GM21390 (cell line): ENCODE results near the gene AGR2.
"Not testable (repeated sequence)": the region's sequence is repeated elsewhere in the genome, so short reads cannot be mapped to it uniquely, and the experiment has no call there.

Experiments used
- ATAC-seq: cut with Tn5 transposase; IDR thresholded peaks from one replicate; pipeline ENCODE4 v1.9.1; 2021; ENCODE audit not compliant: unreplicated experiment

The AGR2 gene

DNA sequence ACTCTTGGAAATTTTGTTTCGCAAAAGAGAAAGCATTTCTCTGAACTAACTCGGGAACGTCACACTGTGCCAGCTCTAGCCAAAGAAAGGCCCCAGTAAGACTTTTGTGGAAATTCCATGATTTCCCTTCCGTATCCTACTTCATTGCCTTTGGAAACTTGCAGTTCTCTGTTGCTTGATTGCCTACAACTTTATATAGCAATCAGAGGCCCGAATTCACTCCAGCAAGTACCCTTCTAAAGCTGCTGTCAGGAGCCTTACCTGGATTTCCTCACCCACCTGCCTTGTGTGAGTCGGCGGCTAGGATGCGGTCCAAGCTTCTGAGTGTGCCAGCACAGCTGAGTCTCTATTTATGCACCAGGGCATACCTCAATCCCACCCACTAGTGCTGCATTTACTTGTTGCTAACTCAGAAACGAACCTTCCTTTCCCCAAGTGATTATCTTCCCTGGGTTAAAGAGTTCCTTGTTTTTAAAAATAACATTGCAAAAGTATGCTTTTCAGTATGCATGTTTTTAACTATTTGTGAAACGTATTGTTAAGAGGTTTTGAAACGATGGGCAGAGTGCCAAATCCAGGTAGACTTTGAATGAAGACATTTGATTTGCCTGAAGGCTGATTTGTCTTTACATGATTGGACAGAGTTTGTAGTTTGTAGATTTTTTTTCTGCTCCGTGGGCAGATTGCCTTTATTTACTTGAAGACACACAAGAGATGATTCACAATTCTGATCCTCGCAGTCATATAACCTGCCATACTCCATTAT is at the start of gene AGR2:
TSS of gene AGR2 (minus strand) at position 326 of the 766 bp plus-strand sequence. CDS start 3,203 bp downstream, outside the sequence.
- ATAC-seq = no peak

DNA sequence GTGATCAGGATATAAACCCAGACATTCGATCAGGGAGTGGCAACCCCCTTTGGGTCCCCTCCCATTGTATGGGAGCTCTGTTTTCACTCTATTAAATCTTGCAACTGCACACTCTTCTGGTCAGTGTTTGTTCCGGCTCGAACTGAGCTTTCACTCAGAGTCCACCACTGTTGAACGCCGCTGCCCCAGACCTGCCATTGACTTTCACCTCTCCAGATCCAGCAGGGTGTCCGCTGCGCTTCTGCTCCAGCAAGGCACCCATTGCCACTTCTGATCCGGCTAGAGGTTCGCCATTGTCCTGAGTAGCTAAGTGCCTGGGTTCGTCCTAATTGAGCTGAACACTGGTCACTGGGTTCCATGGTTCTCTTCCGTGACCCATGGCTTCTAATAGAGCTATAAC is 48.4 kb upstream of the AGR2 start:
- ATAC-seq = not testable (repeated sequence)

DNA sequence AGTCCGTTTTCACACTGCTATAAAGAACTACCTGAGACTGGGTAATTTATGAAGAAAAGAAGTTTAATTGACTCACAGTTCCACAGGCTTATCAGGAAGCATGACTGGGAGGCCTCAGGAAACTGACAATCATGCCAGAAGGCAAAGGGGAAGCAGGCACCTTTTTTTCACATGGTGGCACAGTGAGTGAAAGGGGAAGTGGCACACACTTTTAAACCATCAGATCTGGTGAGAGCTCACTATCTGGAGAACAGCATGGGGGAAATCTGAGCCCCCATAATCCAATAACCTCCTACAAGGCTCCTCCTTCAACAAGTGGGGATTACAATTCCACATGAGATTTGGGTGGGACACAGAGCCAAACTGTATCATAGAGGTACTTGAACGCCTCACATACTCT is 47.0 kb upstream of the AGR2 start:
- ATAC-seq = no peak

DNA sequence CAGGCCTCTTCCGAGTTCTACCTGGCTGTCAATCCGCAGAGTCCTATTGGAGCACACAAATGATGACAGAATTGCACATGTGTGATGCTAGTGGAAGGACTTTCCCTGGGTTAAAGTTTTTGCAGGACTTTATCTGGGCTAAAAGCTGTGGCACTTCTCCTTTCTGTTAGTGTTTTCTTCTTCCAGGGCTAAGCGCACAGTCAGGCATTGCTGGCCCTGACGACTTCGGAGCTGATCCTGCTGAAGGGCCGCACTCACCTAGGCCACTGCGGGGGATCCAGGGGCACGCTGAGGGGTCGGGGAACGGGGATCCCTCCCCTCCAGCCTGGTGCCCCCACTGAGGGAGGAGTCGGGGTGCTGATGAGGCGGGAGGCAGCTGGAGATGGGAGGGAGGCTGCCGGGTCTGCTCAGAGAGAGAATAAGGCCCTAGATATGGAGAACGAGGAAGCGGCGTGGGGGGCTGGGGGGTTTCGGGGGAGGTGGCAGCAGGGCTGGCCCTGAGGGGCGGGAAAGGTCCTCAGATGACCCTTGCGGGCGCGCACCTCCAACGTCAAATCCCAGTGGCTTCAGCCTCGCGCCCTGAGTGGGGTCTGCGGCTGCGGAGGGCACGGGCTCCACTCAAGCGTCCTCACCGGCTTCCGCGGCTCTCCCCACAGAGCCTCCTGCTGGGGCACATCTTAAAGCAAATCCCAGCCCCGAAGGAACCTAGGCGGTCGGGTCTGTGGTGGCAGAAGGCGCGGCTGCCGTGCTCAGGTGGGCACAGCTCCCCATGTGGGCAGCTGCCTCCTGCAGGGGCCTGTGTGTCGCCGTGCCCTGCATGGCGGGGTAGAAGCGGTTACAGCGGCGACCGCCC is 46.0 kb upstream of the AGR2 start:
- no peak for ATAC-seq

DNA sequence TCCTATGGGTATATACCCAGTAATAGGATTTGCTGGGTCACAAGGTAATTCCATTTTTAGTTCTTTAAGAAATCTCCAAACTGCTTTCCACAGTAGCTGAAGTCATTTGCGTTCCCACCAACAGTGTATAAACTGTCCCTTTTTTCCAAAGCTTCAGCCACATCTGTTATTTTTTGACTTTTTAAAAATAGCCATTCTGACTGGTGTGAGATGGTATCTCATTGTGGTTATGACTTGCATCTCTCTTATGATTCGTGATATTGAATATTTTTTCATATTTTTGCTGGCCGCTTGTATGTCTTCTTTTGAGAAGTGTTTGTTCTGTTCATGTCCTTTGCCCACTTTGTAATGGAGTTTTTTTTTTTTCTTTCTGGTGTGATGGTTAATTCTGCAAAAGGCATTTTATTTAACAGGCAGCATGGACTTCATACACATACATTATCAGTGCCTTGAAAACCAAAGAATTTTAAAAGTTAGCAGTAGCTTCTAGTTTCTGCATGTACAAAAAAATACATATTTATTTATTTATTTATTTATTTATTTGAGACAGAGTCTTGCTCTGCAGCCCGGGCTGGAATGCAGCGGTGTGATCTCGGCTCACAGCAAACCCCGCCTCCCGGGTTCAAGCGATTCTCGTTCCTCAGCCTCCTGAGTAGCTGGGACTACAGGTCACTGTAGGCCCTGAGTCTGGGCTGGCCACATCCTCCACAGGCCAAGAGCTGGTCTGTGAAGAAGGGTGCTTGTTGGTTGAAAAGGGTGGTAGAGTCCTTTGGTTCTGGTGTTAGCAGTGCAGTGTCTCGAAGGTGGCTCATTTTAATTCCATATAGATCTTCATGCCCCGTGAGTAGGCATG is 44.7 kb upstream of the AGR2 start:
- ATAC-seq = no peak

DNA sequence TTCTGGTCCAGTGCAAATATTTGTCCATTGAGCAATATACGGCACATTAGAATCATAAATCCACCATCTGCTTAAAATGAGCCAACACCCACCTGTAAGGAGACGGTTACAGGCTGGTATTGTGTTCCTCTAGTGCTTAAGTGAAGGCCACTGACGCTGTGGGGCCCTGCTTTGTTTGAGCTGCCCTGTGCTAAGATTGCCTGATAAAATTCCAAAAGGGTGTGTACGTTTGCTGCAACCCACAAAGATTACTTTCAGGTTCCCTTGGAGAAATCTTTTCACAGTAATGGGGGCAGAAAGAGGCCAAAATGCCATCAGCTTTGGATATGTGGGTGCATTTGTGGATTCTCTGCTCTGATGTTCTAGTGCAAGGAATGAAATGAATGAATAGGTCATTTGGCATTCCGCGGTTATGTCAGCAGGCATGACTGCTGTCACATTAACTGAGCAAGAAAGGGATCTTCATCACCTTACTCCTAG is 42.6 kb upstream of the AGR2 start:
- ATAC-seq = no peak

DNA sequence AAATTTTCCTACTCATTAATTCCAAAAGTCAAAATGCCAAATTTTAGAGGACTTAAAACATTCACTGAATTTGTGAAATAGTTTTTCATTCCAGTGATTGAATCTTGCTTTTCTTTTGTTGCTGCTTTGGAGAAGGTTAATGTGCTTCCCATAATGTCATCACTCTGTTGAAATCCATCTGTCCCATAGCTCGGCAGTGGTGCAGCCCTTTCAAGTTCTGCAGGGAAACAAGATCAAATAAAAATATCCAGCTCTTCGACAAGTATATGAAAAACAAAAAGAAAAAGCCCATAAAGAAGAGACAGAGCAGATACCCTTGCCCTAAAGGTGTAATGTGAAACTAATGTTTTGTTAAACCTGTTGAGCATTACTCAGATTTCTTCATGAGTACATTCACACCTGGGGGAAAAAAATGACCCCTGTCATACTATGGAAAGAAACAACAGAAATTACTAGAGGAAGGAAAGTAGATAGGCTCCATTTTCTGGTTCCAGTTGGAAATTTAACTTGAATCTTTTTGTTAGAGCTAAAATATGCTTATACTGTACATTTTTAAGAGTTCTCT is 41.9 kb upstream of the AGR2 start:
- no peak for ATAC-seq

DNA sequence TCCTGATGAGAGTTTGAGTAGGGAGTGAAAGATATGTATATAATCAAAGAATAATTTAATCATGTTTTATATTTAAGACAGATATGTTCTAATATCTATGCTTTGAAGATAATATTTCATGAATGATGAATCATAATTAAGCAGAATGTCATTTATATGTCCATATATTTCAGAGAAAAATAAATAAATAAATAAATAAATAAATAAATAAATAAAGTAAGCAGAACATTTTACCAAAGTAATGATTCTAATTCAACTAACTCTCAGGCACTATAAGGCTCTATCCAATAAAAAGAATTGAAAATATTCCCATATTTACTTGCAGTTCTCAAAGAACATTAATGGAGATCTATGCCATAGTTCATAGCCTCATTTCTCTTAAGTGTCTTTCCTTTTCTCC is 40.9 kb upstream of the AGR2 start:
- ATAC-seq = no peak

DNA sequence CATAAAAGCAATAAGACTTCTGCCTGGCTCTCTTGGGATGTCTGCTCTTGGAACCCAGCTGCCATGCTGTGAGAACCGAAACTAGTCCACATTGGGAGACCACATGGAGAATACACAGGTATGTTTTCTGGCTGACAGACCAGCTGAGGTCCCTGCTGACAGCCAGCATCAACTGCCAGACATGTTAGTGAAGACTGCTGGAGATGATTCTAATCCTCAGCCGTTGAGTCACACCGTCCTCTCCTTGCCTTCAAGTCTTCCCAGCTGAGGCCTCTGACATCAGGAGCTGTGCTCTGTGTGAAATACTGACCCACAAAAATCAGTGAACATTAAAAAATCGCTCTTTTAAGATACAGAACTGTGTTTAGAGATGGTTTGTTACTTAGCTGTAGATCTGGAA is 36.9 kb upstream of the AGR2 start:
- no peak for ATAC-seq

DNA sequence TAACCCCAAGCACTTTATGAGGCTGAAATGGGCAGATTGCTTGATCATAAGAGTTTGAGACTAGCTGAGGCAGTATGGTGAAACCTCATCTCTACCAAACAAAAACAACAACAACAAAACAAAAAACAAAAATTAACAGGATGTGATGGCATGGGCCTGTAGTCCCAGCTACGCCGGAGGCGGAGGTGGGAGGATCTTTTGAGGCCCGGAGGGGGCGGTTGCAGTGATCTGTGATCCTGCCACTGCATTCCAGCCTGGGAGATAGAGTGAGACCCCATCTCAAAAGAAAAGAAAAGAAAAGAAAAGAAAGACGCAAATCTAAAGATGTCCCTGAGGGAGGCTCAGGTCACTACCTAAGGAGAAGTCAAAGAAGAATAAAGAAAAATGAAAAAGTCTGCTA is 35.3 kb upstream of the AGR2 start:
- ATAC-seq = no peak

DNA sequence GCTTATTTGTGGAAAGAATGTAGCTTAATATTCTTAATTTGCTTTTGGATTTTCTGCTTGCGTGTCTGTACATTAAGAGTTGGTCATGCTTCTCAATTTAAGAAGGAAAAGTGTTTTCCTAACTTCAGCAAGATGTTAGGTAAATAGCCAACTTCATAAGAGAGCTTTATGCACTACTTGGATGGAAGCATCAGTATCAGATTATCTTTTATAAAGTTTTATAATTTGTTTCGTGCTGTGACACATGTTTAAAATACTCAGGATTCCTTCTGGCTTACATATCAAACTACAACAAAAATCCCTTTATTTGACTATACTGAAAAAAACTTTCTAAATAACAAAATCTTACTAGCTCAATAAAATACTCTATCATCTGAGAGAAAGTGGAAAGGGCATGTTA is 34.8 kb upstream of the AGR2 start:
- no peak for ATAC-seq

DNA sequence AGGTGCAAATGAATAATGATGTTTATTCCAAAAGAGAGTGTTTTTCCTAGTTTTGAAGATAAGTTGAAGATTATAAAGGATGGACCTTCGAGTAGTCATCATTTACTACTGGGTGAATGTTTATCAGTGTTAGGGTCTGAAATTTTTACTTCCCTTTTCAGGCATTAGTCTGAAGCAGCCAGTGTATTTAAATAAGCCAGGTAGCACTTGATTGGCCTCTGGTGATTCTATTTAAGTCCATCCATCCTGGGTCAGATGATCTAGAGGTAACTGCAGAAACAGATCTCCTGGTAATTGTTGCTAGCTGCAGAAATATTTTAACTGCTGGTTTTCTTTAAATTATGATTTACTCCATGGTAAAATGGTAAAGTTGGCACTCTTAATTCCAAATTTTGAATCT is 34.1 kb upstream of the AGR2 start:
- no peak for ATAC-seq

DNA sequence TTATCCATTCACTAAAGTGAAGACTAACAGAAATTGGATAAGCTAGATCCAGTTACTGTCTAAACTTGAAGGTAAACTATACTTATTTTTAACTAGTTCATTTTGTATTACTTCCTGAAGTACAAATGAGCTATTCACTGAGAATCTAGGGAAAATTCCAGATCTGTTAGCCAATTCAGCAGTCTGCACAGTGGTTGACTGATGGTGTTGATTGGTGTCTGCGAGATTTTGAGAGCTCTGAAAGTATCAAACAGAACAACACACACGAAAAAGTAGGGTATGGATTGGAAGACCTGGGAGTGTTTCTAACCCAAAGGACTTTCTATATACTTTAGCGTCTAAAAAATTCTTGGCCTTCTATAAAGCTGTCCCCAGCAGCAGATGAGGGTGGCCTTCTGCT is 33.6 kb upstream of the AGR2 start:
- no peak for ATAC-seq

DNA sequence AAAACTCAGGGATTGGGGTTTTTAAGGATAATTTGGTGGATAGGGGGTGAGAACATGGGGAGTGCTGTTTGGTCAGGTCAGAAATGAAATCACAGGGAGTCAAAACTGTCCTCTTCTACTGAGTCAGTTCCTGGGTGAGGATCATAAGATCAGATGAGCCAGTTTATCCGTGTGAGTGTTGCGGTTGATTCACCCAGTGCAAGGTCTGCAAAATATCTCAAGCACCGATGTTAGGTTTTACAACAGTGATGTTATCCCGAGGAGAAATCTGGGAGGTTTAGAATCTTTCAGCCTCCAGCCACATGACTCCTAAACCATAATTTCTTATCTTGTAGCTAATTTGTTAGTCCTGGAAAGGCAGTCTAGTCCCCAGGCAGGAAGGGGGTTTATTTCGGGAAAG is 31.7 kb upstream of the AGR2 start:
- ATAC-seq = no peak

DNA sequence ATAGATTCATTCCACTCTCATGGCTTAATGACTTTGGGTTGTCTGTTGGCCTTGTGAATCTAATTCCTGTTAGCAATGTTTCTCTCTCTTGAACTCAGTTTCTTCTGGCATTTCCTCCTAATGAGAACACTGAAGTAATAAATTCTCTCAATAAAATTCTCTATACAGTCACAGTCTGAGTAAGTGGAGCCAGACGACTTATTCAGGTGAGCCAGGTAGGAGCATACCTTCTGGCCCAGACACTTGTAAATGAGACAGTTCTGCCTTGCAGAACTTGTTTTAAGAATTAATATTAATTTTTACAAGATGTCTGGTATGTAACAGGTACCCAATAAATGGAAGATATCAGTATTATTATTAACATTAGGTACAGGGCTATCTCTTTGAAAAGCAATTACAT is 28.6 kb upstream of the AGR2 start:
- no peak for ATAC-seq

DNA sequence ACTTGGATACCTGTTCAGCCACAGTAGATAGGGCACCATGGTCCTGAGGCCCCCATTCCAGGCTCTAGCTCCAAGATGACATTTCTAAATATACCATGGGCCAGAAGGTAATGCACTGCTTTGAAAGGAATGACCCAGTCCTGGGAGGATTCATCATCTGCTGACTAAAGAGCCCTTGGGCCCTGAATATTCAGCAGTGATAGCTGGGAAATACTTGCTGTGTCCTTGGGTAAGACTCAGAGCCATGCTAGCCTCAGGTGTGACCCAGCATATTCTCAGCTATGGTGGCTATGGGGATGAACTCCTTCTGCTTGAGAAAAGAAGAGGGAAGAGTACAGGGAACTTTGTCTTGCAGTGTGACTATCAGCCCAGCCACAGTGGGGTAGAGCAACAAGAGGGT is 21.3 kb upstream of the AGR2 start:
- ATAC-seq = no peak

DNA sequence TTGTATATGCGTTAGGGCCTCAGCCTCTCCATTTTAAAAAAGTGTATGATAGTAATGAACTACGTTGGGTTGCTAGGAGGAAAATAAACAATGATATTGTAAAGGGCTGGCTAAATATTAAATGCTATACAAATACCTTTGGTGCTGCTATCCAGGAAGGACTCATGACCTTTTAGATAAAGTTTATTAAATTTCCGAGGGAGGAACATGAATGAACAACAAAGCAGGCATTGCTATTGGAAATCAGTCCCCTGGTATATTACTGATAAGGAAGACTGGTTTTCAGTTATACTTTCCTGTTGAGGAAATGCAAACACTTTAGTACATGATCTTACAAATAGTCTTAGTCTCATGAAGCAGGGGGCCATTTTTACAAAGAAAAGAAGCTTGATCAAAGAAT is 17.2 kb upstream of the AGR2 start:
- no peak for ATAC-seq

DNA sequence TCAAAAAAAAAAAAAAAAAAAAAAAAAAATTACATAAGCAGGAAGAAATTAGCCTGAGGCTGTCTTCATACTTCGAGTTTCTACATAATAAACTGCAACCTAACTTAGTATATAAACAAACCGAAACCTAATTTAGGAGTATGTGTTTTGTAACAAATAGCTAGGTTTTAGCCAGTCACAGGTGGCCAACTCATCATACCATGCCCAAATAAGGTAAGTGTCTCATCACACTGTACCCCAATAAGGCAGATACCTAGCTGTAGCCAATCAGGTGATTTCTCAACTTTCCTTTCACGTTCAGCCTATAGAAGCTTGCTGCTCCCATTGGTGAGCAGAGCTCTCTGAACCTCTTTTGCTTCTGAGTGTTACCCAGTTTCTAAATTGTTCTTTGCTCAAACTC is 13.9 kb upstream of the AGR2 start:
- ATAC-seq = no peak

DNA sequence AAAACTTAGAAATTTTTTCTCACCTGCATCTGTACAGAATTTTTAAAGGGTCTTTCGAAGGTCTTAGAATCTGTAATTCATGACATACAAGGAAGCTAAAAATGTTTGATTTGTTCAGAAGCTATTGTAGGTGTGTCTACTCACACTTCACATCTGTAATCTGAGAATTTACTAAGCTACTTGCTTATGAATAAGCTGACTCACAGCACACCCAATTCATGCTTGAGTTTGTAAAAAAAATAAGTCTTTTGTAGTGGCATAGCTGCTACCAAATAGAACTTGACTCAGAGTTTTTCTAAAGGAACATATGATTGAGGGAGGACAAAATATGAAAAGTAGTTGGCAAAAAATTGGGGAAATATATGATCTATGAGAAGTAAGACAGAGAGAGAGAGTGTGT is 12.7 kb upstream of the AGR2 start:
- ATAC-seq = no peak

DNA sequence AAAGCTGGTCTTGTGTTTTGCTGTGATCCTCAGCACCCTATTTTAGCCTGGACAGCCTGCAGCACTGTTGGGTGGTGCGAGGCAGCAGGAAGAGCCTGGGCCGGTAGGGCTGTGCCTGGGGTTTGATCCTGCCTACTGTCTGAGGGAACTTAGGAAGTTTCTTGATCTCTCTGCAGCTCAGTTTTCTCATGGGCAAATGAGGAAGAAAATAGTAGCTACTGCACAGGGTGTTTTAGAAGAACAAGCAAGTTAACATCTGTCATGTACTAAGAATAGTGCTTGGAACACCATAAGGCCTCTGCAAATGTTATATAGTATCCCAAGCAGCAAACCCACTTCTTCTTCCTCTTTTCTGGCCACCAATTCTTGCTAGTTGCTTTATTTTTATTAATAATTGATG is 12.0 kb upstream of the AGR2 start:
- ATAC-seq = no peak

DNA sequence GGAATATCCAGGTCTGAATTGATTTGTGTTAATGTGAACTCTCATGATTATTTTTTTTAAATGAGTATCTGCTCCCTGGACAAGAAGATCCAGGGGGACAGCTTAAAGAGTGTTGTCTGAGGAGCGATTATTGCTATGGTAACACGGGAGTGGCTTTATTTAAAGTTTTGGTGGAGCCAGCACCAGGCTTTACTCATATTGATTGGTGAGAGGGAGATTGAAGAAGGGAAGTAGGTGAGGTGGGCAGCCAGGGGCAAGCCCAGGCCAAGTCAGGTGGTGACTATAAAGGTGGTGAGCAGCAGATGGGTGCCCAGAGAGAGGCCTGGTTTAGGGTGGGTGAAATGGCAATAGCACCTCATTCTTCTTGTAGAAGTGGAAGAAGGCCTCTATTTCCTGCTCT is 10.2 kb upstream of the AGR2 start:
- no peak for ATAC-seq
